ENCODE results near the gene LRRK1.

LRRK1 gene

DNA sequence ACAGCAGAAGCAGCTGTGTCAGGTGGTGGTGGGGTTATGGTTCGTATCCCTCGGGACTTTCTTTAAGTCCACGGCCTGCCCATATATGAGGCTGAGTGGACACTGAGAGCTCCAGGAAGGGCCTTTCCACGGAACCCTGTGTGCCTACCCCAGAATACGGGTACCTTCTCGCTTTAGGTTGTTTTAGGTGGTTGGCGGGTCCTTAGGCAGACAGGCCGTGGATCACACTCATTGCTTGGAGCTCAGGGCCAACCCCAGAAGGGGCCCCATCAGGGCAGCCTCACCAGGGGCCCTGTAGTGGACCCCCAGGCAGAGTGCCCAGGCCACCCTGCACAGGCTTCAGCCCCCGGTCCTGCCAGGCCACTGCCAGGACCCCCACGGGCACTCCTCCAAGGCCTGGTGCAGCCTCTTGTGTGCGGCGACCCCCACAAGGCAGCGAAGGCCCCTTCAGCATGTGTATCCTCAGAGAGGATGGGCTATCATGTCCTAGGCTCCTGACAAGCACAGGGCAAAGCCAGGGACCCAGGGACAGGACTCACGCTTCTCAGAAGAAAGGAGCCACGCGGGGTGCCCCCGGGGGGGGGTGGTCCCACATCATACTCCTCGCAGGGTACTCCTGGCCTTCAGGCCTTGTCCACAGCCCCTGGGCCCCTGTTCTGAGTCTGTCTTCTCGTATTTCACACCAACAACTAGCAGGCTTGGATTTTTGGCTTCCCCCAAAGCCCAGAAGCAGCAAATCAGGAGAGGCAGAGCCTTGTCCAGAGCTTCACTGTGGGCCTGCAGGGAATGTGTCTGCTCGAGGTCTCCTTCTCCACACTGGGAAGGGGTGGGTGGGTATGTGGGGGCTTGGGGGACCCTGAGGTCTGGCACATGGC, 93.4 kb downstream of the LRRK1 start:
- no peak for DNase-seq

DNA sequence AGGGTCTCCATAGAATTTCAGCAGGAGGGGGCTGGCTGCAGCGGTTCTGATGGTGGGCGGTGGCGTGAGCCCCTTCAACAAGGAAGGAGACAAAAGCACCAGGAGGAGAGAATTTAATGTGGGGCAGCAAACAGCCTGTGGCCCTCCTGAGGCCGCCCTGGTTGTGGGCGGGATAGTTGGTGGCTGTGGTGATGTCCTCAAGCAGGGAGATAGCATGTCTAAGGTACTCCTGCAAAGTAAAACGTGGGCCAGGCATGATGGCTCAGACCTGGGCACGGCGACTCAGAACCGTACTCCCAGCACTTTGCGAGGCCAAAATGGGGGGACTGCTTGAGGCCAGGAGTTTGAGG, 94.0 kb downstream of the LRRK1 start:
- no peak for DNase-seq

DNA sequence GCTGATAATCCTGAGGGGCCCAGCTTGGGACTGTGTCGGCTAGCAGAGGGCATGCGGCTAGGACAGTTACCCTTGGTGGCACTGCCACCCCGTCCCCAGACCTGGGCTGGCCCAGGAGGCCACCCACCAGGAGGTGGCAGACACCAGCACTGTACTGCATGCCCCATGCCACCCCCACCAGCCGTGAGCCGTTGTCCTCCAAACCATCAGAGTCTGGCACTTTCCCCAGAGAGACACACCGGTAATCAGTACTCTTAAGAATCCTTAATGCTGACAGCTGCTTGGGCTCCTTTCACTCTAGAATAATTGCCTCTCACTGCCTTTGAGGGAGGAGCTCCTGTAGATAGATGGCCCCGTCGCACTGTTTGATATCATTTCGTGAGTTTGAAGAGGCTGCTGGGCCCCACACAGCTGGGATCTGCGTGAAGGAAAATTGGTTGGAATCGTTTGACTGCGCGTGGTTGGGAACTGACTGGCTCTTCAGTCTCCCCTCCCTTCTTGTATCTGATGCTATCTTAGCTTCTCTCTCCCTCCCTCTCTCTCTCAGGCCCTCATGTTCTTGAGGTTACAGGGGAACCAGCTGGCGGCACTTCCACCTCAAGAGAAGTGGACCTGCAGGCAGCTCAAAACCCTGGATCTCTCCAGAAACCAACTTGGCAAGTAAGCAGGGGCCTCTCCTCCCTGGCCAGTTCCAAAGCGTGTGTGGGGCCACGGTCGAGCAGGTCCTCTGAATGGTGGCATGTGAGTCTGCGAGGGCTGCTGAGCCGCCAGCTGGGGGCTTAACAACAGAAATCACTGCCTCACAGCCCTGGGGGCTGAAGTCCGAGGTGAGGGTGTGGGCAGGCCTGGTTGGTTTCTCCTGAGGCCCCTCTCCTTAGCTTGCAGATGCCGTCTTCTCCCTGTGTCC, 94.9 kb downstream of the LRRK1 start:
- peak; percentile 39 for DNase-seq

DNA sequence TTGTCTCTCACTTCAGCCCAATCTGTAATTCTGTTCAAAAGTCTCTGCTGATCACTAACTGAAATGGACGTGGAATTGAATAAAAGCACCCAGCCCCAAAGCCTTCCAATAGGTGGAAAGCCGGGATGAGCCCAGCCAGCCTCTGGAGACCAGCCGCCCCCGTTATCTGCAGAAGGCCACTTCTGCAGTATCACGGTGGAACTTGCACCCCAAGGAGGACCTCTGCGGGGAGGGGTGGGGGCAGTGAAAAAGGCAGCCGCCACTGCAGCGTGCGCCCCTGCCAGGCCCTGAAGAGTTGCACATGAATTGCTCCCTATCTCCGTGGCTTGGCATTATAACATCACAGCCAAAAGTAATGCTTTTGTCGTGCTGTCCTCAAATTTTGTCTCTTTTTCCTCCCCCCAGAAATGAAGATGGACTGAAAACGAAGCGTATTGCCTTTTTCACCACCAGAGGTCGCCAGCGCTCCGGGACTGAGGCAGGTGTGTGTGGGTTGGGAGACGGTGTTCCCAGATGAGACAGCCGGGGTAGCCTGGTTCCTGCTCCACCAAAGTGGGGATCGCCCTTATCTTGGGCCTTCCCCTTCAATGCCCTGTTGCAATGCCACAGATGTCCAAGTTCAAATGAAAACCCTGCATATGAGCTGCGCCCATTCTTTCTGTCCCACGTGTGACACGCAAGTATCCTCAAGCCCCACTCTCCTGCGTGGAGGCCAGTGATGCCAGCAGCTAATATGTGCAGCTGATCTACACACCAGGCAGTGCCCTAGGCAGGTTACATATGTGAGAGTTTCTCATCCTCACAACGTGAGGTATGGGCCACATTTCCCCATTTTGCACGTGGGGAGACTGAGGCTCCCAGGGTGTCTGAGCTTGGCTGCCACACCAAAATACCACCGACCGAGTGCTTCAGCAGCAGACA, 96.0 kb downstream of the LRRK1 start:
- peak; percentile 78 for DNase-seq

DNA sequence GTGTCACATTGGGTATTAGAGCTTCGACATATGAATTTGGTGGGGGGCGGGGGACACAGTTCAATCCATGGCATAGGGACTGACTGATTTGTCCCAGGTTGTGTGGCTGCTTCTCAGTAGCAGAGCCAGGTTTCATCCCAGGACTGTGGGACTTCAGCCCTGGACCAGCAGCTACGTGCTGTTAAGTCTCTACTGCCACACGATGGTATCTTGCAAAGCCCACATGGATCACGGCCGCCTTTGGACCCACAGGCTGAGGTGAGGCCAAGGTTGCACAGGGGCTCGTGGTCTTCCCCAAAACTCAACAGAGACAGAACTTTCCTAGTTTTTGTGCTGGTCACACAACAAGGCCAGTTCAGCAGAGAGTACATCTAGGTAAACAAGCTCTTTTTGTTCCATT, 97.4 kb downstream of the LRRK1 start:
- DNase-seq: no peak

DNA sequence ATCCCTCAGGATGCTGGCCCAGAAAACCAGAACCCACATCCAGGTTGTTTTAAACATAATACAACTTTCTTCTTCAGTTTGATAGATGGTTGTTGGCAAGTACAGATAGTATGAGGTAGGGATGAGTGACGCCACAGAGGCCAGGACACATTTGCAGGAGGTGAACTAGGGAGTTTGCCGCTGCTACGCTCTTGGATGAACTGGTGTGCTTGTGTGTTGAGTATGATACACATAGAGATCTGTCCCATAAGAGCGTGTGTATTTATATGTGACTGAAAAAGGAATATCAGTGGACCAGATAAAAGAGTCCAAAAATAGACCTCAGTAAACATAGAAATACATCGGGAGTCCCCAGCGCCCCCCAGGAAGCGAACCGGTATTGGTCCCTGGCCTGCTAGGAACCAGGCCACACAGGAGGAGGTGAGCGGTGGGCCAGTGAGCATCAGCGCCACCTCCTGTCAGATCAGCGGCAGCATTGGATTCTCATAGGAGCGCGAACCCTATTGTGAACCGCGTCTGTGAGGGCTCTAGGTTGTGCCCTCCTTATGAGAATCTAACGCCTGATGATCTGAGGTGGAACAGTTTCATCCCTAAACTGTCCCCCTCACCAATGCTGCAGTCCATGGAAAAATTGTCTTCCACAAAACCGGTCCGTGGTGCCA, 98.1 kb downstream of the LRRK1 start:
- DNase-seq: no peak

DNA sequence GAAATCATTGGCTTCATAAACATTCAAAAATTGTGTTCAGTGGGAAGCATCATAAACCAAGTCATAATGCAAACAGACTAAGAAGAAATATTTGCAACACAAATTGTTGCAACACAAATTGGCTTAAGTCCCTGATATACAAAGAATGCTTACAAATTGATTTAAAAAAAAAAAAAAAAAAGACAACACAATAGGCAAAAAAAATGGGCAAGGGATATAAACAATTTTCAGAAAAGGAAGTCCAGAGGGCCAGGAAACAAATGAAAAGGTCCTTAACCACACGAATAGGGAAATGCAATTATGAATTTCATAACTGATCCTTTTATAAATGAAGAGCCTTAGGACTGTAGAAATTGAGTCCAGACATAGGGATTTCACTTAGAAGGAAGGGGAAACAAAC, 98.9 kb downstream of the LRRK1 start:
- no peak for DNase-seq

DNA sequence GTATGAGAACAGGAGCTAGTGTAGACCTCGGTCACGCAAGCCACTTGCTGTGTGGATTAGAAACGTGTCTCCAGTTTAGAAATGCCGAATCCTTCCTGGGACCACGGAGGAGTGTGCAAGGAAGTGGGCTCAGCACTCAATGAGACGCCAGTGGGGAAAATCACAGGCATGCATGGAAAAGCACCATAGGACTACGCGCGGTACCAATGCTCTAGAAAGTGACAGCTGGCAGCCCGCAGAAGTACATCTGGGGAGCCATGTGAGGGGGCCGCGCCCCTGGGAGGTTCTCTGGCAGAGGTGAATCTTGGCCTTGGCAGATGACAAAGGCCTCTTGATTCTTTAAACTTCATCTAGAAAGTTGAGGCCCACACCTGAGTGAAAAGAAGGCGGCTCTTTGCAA, 99.3 kb downstream of the LRRK1 start:
- DNase-seq: no peak

DNA sequence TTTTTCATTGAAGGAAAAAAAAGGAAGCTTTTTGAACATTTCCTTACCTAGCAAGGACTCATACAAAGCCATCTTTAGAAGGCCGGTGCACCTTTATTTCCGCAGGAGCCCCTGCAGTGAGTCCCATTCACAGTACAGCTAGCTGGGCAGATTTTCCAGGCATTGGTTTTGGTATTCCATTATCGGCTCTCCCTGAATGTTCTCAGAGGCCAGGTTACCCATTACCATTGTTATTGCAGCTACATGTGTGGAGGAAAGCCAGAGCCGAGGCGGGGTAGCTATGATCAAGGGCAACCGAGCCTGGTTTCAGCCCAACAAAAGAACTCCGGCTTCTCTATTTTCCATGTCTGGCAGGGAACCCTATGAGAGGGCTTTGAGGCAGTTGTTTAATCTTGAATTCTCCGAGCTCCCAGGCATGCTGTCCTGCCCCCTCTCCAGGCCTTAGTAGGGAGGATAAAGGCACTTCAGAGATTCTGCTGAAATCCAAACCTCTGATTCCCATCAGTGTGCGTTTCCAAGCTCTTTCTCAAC, 100.3 kb downstream of the LRRK1 start:
- no peak for DNase-seq

DNA sequence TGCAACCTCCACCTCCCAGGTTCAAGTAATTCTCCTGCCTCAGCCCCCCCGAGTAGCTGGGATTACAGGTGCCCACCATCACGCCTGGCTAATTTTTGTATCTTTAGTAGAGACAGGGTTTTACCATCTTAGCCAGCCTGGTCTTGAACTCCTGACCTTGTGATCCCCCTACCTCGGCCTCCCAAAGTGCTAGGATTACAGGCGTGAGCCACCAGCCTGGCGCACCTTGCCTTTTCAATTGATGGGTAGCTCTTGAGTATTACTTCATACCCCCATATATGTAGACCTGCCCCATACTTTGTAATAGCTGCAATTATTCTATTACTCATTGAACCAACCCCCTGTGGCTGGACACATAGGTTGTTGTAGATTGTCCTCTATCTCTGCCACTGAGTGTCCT, 101.3 kb downstream of the LRRK1 start:
- no peak for DNase-seq

DNA sequence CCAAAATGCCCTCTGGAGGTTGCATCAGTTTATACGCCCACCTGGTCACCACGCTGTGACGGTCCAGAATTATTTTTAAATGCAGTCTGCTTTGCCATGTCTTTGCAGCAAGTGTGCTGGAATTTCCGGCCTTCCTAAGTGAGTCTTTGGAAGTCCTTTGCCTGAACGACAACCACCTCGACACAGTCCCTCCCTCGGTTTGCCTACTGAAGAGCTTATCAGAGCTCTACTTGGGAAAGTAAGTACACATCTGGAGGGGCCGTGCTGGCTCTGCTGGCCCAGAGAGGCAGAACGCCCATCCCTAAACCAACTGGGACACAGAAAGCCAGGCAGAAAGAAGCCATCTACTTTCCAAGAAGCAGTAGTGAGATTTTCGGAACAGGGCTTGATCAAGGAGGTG, 101.8 kb downstream of the LRRK1 start:
- DNase-seq: no peak

DNA sequence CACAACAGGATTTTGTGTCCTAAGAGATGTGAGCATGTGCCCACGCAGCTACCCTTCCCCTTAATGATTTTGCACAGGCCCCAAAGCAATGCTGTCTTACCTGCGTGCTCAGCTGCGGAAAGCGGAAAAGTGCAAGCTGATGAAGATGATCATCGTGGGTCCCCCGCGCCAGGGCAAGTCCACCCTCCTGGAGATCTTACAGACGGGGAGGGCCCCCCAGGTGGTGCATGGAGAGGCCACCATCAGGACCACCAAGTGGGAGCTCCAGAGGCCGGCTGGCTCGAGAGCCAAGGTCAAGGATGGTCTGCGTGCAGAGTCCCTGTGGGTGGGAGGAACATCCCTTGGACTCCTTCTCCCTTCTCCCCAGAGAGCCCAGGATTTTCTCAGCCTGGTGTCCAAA, 103.1 kb downstream of the LRRK1 start:
- DNase-seq: no peak

DNA sequence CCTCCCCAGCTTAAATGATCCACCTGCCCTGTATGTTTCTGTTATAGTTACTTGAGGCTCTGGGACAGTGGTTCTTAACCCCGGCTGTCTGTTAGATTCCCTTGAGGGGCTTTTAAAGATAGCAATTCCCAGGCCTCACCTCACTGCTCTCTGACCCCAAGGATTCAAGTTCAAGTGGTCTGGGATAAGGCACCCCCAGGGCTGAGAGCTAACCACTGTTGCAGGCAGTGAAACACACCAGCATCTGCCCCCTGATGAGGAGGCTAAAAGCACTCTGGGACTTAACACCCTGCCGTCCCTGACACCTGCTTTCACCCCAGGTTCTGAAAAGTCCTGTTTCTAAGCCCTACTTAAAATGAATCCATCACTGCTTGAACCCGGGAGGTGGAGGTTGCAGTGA, 103.7 kb downstream of the LRRK1 start:
- DNase-seq: no peak

DNA sequence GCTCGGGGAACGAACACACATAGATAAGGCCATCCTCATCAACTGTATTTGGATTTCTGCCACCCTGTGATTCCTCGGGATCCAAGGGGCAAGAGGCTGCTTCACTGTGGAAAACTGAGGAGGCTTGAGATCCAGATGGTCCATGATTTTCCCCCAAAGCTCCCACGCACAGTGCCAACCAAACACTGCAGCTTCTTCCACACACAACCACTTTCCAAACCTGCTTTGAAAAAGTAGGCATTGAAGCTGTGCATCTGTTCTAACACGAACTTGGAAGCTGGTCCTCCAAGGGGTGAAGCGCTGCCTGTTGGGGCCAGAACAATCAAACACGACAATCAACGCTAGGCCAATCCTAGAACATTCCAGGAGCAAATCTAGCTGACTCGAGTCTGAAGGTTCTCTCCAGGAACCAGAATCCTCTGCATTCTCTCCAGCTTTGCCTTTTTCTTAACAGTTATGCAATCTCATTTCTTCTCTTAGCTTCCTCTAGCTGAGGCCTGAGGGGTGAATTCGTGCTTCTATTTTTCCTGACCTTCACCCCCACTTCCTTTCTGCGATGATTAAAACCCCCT, 104.4 kb downstream of the LRRK1 start:
- DNase-seq: no peak

DNA sequence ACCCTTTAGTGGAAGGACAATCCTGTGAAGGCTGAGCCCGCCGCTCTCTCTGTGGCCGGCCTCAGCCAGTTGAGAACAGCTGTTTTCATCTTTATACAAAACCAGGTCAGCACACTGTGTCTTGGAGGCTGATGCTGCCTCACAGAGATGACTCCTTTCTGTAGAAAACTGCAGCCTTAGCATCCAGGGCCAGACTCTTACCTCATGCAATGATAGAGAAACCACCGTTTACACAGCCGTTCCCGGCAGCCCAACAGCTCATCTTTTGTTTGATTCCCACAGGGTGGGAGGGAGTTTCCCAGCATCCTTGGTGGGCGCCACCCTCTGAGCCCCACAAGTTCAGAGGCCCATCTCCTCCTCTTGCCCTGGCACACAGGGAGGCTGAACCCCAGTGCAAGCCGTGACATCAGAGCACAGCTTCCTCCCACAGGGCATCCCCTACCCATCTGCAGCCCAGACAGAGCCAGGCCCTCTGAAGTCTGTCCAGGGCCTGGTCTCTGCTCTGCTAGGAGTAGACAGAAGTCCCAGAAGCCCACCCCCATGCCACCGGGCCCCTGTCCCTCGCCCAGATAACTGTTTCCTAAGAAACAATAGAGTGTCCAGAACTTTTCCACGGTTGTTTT, 105.0 kb downstream of the LRRK1 start:
- no peak for DNase-seq

DNA sequence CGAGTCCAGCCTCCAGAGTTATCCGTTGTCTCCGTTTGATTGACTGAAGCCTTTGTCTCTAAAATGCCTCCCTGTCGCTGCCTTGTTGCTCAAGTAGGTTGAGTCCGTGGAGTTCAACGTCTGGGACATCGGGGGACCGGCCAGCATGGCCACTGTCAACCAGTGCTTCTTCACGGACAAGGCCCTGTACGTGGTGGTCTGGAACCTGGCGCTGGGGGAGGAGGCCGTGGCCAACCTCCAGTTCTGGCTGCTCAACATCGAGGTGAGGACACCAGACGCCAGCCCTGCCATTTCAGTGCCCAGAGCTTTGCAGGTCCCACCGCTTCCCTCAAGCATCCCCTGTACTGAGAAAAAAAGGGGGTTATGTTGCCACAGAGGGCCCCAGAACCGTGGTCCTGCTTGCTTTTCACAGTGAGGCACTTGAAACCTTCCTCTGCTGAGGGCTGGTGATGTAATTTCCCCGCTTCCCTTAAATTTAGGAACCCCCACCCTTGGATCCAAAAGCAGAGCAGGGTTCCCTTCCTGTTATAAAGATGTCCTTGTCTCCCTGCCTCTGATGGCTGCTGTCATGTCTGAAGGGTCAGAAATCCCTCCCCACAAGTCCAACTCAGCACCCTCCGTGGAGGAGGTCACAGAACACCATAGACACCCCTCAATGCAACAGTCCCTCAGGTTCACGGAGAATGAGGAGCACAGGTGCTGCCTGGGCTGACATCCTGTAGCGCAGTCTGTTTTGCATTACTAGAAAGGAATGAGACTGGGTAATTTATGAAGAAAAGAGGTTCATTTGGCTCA, 105.7 kb downstream of the LRRK1 start:
- no peak for DNase-seq

DNA sequence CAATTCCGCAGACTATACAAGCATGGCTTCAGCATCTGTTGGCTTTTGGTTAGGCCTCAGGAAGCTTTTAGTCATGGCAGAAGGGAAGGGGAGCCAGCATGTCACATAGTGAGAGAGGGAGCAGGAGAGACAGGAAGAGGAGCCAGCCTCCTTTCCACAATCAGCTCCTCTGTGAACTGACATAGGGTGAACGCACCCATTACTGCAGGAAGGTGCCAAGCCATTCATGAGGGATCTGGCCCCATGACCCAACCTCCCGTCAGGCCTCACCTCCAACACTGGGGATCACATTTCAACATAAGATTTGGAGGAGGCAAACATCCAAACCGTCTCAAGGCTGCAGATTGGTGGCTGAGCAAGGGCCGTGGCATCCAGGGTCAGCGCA, 106.3 kb downstream of the LRRK1 start:
- DNase-seq: no peak

DNA sequence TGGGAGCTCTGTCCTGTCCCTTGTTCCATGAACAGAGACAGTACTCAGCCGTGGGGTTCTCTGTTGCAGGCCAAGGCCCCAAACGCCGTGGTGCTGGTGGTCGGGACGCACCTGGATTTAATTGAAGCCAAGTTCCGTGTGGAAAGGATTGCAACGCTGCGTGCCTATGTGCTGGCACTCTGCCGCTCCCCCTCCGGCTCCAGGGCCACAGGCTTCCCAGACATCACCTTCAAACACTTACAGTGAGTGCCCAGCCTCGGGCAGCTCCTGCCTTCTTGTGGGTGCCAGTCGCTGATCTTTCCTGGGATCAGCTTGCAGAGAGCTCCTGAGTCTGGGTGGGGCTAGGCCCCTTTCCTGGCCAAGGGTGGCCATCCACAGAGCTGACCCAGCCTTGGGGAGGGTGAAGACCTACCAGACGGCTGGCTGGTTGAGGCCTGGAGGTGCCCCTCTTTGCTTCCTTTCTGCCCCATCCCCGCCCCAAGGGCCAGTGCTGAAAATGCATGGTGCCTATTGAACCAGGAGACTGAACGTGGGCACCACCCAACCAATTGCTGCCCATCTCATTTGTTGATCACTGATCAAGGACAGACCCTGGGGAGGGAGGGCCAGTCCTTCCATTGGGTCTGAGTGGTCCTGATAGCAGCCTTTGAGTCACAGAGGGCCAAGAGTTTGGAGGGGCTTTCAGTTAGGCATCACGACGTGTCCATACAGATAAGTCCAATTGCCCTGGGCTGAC, 106.9 kb downstream of the LRRK1 start:
- no peak for DNase-seq

DNA sequence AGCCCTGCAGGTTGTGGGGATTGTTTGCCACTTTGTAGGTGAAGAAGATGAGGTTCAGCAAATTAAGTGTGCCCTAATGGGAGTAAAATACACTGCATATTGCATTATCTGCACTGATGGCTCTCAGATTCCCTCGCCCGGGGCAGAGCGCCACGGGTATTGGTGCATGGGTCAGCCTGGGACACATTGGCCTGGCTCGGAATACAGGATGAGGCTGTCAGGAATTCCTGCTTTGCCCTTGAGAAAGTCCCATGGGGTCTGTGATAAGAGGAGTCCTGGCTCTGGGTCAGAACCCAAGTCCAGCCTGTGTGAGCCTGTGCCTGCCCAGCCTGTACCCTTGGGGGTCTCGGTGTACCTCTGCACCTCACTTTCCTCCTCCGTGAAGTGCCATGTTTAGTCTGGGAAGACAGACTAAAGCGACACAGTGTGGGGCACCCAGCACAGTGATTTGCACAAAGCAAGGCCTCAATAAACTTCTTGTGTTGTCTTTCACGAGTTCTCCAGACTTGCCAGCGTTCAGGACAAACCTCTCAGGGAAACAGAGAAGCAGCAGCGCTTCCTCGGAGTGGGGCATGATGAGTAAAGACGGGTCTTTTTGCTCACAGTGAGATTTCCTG, 107.6 kb downstream of the LRRK1 start:
- DNase-seq: no peak

Data from NCI-H1105 (cell line).